Measurements from ENCODE around the gene TOR1AIP2.

Gene TOR1AIP2

DNA sequence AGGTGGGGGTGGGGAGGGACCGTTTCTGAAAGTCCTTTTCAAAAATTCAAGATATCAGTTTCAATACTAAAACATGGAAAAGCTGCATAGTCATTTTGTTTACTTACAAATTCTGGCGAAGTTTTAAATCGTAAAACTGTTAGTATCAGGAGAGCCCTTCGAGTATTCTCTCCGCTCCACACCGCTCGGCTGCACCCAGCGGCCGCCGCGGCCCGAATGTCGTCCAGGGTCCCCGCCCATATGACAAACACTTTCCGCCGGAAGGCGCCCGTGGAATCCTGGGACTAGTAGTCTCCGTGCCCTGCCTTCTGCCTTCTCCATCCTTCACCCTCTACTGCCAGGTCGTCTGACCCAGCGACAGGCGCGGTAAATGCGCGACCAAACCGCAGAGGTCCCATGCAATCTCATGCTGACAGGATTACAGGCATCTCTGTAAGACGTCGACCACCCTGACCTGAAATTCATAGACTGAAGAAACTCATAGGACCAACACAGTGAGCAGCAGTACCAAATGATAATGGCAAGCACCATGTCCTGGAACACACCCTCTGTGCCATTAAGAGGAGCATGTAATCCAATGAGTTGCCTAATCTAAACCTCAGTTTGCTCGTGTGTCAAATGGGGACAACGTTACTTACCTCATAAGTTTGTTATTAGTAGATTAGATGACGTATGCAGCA lies at the start of gene TOR1AIP2:
TOR1AIP2 (minus strand) TSS at position 218 of the 680 bp plus-strand sequence. CDS start 25,138 bp downstream, outside the sequence.
- peak; percentile 72 for DNase-seq (ENCODE audit: low read depth)

DNA sequence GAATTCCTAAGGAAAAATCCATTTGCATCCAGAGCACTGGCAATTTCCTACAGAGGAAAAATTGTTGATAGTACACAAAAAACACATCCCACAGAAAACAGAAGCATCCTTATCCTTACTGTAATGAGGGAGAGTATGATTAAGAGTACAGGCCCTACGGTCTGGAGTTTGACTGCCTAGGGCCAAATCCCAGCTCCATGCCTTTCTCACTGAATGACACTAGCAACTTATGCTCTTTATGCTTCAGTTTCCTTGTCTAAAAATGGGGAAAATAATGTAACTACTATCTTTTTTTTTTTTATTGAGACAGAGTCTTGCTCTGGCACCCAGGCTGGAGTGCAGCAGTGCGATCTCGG lies 49.2 kb upstream of the TOR1AIP2 start:
- no peak for DNase-seq (ENCODE audit: low read depth)

GRCh38 chr1:179925922-179926849 lies 48.6 kb upstream of the TOR1AIP2 start:
- DNase-seq (ENCODE audit: low read depth), result no peak

DNA sequence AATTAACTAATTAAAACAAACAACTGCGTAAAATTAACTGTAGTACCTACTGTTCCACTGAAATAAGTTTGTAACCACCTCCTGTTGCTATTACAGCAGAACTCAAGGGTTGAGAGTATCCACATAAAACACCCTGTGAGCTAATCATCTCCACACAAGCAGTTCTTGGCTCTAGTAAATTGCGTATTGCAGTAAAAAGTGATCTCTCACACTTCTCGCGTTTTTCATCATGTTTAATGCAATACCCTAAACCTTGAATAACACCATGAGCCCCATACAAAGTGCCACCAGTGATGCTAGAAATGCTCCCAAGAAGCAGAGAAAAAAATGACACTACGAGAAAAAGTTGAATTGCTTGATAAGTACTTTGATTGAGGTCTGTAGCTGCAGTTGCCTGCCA lies 47.7 kb upstream of the TOR1AIP2 start:
- no peak for DNase-seq (ENCODE audit: low read depth)

DNA sequence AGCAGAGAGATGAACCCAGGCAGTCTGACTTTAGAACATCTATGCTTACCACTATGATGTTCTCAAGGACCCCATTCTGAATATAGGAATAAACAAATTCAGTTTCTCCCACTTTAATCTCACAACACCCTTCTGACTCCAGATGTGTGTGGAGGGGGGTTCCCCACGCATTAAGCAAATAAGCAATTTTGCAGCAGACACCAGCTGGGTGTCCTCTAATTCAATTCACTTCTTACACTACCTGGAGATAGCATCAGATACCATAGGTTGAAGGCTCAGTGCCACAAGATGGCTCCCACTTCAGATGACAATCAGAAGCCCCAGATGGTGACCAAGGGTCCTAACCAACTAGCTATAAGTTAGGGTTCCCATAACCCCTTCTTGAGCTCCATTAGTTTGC lies 46.7 kb upstream of the TOR1AIP2 start:
- no peak for DNase-seq (ENCODE audit: low read depth)

DNA sequence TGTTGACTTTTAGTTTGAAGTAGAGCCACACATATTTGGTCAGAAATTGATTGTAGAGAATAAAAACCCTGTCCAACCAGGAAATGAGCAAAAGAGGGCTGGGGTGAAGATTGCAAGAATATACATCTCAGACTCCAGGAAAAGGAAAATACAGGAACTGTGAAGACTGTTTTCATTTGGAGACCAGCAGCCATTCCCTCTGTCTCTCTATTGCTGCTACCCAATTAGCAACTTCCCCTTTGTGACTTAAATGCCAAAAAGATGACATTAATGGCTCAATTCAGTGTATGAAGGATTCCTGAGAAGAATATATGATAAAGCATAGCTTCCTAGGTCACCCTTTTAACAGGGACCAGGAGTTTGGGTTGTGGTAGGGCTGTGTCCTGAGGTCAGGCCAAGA lies 45.4 kb upstream of the TOR1AIP2 start:
- no peak for DNase-seq (ENCODE audit: low read depth)

- no peak for DNase-seq (ENCODE audit: low read depth)
Observed at GRCh38 chr1:179921981-179922872, 44.6 kb upstream of the TOR1AIP2 start.

DNA sequence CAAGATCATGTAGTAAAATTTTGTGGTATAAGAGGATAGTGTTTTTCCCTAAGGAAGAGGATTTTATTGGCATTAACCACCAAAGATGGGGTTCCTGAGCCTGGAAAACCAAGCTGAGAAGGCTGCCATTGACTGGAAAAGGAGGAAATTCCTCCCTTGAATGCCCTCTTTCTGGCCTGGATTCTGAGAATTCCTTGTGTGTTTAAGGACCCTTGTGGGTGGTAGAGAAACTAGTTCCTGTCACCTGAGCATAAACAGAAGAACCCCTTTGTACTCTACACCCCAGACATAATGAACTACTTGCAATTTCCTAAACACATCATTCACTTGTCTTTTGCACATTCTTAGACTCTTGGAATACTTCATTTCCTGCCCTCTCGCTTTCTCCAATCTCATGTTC lies 43.9 kb upstream of the TOR1AIP2 start:
- DNase-seq (ENCODE audit: low read depth), result no peak

DNA sequence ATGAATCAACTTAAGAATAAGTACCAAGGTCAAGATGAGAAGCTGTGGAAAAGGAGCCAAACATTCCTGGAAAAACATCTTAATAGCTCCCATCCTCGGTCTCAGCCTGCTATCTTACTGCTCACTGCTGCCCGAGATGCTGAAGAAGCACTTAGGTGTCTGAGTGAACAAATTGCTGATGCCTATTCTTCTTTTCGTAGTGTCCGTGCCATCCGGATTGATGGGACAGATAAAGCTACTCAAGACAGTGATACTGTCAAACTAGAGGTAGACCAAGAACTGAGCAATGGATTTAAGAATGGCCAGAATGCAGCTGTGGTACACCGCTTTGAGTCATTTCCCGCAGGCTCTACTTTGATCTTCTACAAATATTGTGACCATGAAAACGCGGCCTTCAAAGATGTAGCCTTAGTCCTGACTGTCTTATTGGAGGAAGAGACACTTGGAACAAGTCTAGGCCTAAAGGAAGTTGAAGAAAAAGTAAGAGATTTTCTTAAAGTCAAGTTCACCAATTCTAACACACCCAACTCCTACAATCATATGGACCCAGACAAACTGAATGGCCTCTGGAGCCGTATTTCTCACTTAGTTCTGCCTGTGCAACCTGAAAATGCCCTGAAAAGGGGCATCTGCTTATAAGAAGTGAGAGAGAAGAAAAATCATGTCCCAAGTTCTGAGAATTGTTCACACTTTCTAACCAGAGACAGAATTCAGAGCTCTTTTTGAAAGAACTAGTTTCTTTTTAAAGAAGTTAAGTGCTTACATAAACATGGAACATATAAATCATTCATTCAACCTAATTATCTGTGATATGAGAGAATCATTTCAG lies 40.2 kb upstream of the TOR1AIP2 start:
- no peak for DNase-seq (ENCODE audit: low read depth)

DNA sequence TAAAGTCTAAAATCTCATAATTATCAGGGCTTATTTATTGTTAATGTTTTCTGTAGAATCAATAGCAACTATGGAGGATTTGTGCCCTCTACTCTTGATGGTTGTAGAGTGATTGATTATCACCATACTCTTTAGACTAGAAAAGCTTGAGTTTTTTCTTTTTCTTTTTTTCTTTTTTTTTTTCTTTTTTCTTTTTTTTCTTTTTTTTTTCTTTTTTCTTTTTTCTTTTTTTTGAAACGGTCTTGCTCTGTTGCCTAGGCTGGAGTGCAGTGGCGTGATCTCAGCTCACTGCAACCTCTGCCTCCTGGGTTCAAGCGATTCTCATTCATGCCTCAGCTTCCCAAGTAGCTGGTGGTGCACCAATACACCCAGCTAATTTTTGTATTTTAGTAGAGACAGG lies 34.2 kb upstream of the TOR1AIP2 start:
- DNase-seq (ENCODE audit: low read depth), result no peak

DNA sequence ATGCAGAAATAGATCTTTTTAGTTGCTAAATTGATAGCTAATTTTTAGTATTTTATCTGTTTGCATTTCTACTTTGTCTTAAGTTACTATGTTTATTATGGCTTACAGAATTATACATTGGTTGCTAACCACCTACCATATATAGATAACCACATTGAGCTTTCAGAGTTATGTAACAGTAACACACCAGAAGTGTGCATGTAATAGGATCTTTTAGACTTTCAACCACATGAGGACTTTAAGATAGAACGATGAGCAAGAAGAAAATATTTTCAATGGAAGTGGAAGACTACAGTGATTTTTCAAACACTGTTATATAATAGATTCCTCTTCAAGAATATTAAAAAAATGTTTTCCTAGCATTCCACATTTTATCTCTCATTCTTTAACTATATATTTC lies 33.3 kb upstream of the TOR1AIP2 start:
- no peak for DNase-seq (ENCODE audit: low read depth)

GRCh38 chr1:179889589-179889988 lies 12.0 kb upstream of the TOR1AIP2 start:
- DNase-seq (ENCODE audit: low read depth), result no peak

DNA sequence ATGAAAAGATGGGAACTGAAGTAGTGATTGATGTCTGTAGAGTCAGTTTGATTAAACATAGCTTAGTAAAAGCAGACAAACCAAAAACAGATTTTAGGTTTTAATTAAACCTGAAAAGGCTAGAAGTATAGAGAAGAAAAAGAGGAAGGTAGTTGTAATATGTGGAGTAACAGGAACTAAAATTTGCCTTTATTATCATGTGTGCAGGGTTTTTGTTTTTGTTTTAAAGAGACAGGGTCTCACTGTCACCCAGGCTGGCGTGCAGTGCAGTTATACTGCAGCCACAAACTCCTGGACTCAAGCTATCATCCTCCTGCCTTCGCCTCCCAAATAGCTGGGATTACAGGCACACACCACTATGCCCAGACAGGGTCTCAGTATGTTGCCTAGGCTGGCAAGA lies 10.5 kb upstream of the TOR1AIP2 start:
- DNase-seq (ENCODE audit: low read depth), result no peak

- DNase-seq (ENCODE audit: low read depth), result peak; percentile 70
Observed at GRCh38 chr1:179883745-179884138, 6.1 kb upstream of the TOR1AIP2 start.

DNA sequence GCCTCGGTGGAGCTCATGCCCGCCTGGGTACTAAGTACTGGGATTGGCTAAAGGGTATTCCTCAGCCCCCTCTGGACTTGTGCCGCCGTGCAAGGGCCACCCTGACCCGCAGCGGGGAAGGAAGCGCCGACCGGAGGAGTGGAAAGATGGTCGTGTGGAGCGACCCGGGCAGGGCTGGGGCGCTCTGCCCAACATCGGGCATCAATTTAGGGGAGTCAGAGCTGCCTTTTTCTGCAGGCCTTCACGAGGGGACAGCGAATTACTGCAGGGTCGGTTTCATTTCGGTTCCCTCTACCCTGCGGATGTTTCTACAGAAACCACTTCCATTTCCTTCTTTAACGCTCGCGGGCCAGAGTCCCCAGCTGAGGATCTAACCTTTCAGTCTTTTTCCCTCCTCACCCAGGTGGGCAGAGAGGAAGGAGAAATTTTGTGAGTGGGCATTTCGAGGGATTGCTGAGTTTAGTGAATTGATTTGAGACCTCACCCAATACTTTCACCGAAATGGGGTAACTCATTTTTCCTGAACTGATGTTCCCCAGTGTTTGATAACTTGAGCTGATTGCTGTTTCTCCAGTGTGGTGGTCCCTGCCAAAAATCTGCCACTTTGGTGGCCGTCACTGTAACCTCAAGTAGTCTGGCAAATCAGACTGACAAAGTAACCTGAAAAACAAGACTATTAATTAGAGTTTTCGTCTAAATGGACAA lies 5.6 kb upstream of the TOR1AIP2 start:
- no peak for DNase-seq (ENCODE audit: low read depth)

DNA sequence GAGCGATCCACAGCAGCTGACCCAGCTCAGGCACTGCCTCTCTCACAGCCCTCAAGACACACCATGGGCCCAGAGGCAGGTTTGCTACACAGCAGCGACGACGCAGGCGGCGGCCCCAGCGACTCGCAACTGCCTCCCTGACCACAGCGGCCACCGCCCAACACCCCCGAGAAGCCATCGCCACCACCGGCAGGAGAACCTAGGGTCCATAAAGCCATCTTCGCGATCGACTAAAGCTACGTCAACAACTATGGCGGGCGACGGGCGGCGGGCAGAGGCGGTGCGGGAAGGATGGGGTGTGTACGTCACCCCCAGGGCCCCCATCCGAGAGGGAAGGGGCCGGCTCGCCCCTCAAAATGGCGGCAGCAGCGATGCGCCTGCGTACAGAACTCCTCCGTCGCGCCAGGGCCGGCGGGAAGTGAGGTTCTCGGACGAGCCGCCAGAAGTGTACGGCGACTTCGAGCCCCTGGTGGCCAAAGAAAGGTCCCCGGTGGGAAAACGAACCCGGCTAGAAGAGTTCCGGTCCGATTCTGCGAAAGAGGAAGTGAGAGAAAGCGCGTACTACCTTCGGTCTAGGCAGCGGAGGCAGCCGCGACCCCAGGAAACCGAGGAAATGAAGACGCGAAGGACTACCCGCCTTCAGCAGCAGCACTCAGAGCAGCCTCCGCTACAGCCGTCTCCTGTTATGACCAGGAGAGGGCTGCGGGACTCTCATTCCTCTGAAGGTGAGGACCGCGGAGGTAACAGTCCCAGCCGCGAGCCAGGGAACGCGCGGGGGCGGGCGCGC lies 4.8 kb upstream of the TOR1AIP2 start, which contains the start of gene TOR1AIP1:
TOR1AIP1 (plus strand) TSS at position 33 of the 787 bp plus-strand sequence; CDS start at position 251, 218 bp downstream.
- peak; percentile 96 for DNase-seq (ENCODE audit: low read depth)

DNA sequence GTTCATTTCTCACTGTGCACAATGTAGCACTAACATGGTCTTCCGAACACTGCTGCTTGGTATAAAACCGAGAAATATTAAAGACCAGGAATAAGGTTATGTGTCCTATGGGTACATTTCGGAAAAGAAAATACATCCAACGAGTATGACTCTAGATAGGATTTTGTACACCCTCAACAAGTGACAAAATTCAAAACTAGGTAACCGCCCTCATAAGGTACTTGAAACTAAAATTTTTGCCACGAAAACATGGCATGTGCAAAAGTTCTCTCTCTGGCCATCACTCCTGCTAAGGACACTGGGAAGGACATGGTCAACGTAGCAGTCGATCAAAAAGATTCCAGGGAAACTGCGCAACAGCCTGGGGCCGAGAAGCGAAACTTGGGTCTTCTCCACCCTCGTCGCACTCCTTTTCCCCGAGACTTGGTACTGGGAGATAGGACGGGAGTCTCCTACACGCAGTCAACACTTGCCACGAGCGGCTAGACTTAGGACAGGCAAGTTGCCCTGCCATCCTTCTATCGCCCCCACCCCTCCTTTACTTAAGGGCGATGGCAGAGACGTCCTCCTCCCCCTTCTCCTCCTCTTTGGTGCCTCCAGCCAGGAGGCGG lies 4.1 kb upstream of the TOR1AIP2 start:
- DNase-seq (ENCODE audit: low read depth), result no peak

DNA sequence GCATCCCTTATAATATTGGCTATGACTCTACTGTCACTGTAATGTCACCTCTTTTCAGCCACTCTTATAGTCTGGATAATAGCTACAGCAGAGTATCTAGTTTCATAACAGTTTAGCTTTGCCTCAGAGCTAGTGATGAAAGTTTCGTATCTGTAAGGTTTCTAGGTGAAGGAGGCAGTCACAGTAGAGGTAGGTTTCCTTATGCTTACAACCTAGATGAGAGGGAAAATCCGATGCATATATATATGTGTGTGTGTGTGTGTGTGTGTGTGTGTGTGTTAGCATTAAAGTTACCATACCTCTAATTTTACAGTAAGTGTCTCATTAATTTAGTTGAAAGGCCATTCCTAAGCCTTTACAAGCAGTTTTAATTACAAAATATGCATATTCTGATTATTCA lies 2.2 kb upstream of the TOR1AIP2 start:
- DNase-seq (ENCODE audit: low read depth), result no peak

GRCh38 chr1:179876300-179876715 lies 1.3 kb downstream of the TOR1AIP2 start:
- no peak for DNase-seq (ENCODE audit: low read depth)

All from T-helper 22 cell (primary cell).